H9 (cell line): ENCODE data around the gene DCAF7. TPM values are rescaled to one million over a fixed set of nuclear protein-coding genes. Genes with fewer than 3 reads are reported as not detected.

Experiments
- DNase-seq: peaks from one replicate; pipeline ENCODE4 v3.0.0-alpha.2; 2017
- H2AFZ ChIP-seq: one replicate; pipeline ENCODE4 v1.6.1; 2013; ENCODE audit warnings: mild to moderate bottlenecking, low read length, control low read depth, moderate library complexity
- H2AK5ac ChIP-seq: 2 replicates; pipeline ENCODE4 v1.6.1; 2013; ENCODE audit warnings: low read length, control low read depth, mixed read lengths; ENCODE audit not compliant: insufficient read length
- H2BK120ac ChIP-seq: one replicate; pipeline ENCODE4 v1.6.1; 2013; ENCODE audit warnings: low read depth, mild to moderate bottlenecking, low read length, control low read depth, inconsistent platforms; ENCODE audit not compliant: poor library complexity, severe bottlenecking
- H2BK12ac ChIP-seq: 2 replicates; pipeline ENCODE4 v1.6.1; 2013; ENCODE audit warnings: low read length, control low read depth, mixed read lengths, low read depth; ENCODE audit not compliant: insufficient read length
- H2BK15ac ChIP-seq: 2 replicates; pipeline ENCODE4 v1.6.1; 2013; ENCODE audit warnings: low read depth, low read length, control low read depth
- H2BK20ac ChIP-seq: one replicate; pipeline ENCODE4 v1.6.1; 2013; ENCODE audit warnings: low read depth, mild to moderate bottlenecking, low read length, control low read depth, inconsistent platforms; ENCODE audit not compliant: poor library complexity, severe bottlenecking
- H2BK5ac ChIP-seq: 2 replicates; pipeline ENCODE4 v1.6.1; 2013; ENCODE audit warnings: low read length, control low read depth, mixed read lengths; ENCODE audit not compliant: insufficient read length
- H3K14ac ChIP-seq: 2 replicates; pipeline ENCODE4 v1.6.1; 2013; ENCODE audit warnings: low read length, control low read depth; ENCODE audit not compliant: insufficient read depth
- H3K18ac ChIP-seq: 2 replicates; pipeline ENCODE4 v1.6.1; 2013; ENCODE audit warnings: low read depth, mild to moderate bottlenecking, mixed read lengths, low read length, control low read depth; ENCODE audit not compliant: insufficient read length
- H3K23ac ChIP-seq: 2 replicates; pipeline ENCODE4 v1.6.1; 2013; ENCODE audit warnings: low read length, control low read depth, mixed read lengths, low read depth; ENCODE audit not compliant: insufficient read length
- H3K23me2 ChIP-seq: 2 replicates; pipeline ENCODE4 v1.6.1; 2013; ENCODE audit warnings: low read depth, mild to moderate bottlenecking, mixed read lengths, low read length, control low read depth; ENCODE audit not compliant: insufficient read length, poor library complexity, severe bottlenecking
- H3K27ac ChIP-seq: 2 replicates; pipeline ENCODE4 v1.5.1; 2013; ENCODE audit warnings: low read length, control low read depth, mixed read lengths, low read depth; ENCODE audit not compliant: insufficient read length
- H3K27me3 ChIP-seq: 2 replicates; pipeline ENCODE4 v1.6.1; 2013; ENCODE audit warnings: low read length, control low read depth, inconsistent platforms; ENCODE audit not compliant: insufficient read depth
- H3K4ac ChIP-seq: 2 replicates; pipeline ENCODE4 v1.6.1; 2013; ENCODE audit warnings: low read depth, mild to moderate bottlenecking, control low read depth, inconsistent platforms, low read length, moderate library complexity
- H3K4me1 ChIP-seq: 2 replicates; pipeline ENCODE4 v1.6.1; 2013; ENCODE audit warnings: low read length, control low read depth, inconsistent platforms; ENCODE audit not compliant: insufficient read depth
- H3K4me2 ChIP-seq: 2 replicates; pipeline ENCODE4 v1.6.1; 2013; ENCODE audit warnings: low read length, control low read depth, mixed read lengths; ENCODE audit not compliant: insufficient read length, insufficient read depth
- H3K56ac ChIP-seq: 2 replicates; pipeline ENCODE4 v1.6.1; 2013; ENCODE audit warnings: low read depth, mild to moderate bottlenecking, mixed read lengths, low read length, control low read depth; ENCODE audit not compliant: insufficient read length
- H3K79me1 ChIP-seq: 2 replicates; pipeline ENCODE4 v1.6.1; 2013; ENCODE audit warnings: low read depth, mild to moderate bottlenecking, moderate library complexity, low read length, control low read depth, inconsistent platforms; ENCODE audit not compliant: insufficient read depth, poor library complexity, severe bottlenecking
- H3K79me2 ChIP-seq: 2 replicates; pipeline ENCODE4 v1.6.1; 2013; ENCODE audit warnings: low read length, control low read depth, inconsistent platforms; ENCODE audit not compliant: insufficient read depth
- H3K9ac ChIP-seq: 2 replicates; pipeline ENCODE4 v1.6.1; 2013; ENCODE audit warnings: low read length, control low read depth, mixed read lengths; ENCODE audit not compliant: insufficient read length; ENCODE audit errors: extremely low read depth
- H3K9me3 ChIP-seq: one replicate; pipeline ENCODE4 v1.6.1; 2013; ENCODE audit warnings: low read depth, low read length, inconsistent platforms; ENCODE audit not compliant: control insufficient read depth
- H3T11ph ChIP-seq: one replicate; pipeline ENCODE4 v1.6.1; 2013; ENCODE audit warnings: mild to moderate bottlenecking, low read length, control low read depth, inconsistent platforms
- H4K20me1 ChIP-seq: one replicate; pipeline ENCODE4 v1.6.1; 2013; ENCODE audit not compliant: control insufficient read depth, insufficient read length, insufficient read depth
- H4K5ac ChIP-seq: 2 replicates; pipeline ENCODE4 v1.6.1; 2013; ENCODE audit warnings: low read depth, mild to moderate bottlenecking, mixed read lengths, low read length, control low read depth; ENCODE audit not compliant: insufficient read length
- H4K8ac ChIP-seq: replicated peaks from 2 replicates; pipeline ENCODE4 v1.6.1; 2013; ENCODE audit warnings: low read length, control low read depth, mixed read lengths, low read depth; ENCODE audit not compliant: insufficient read length
- H4K91ac ChIP-seq: 2 replicates; pipeline ENCODE4 v1.6.1; 2013; ENCODE audit warnings: low read depth, mild to moderate bottlenecking, moderate library complexity, mixed read lengths, low read length, control low read depth; ENCODE audit not compliant: insufficient read length
- H3K27ac Mint-ChIP-seq, 3 experiments: 2 replicates in 2 of 3; 3 replicates in 1 of 3; pipeline ENCODE4 v1.8.0; 2020 to 2021; ENCODE audit warnings: mixed read lengths in 3 of 3, mild to moderate bottlenecking in 1 of 3, moderate library complexity in 1 of 3
- H3K27me3 Mint-ChIP-seq: 2 replicates; pipeline ENCODE4 v1.8.0; 2021; ENCODE audit warnings: low read depth, mild to moderate bottlenecking, moderate library complexity, mixed read lengths
- H3K36me3 Mint-ChIP-seq, 3 experiments: 2 replicates in 2 of 3; 3 replicates in 1 of 3; pipeline ENCODE4 v1.8.0; 2020 to 2021; ENCODE audit warnings: low read depth in 3 of 3, mixed read lengths in 3 of 3; ENCODE audit not compliant: insufficient read depth in 1 of 3
- H3K4me1 Mint-ChIP-seq, 2 experiments: 2 replicates each; pipeline ENCODE4 v1.8.0; 2020; ENCODE audit warnings: mixed read lengths in 2 of 2
- H3K4me3 Mint-ChIP-seq, 2 experiments: 2 replicates in 1 of 2; 3 replicates in 1 of 2; pipeline ENCODE4 v1.8.0; 2020 to 2021; ENCODE audit warnings: mild to moderate bottlenecking in 2 of 2, mixed read lengths in 2 of 2, moderate library complexity in 1 of 2
- H3K9me3 Mint-ChIP-seq, 2 experiments: 2 replicates in 1 of 2; 3 replicates in 1 of 2; pipeline ENCODE4 v1.8.0; 2020; ENCODE audit warnings: mild to moderate bottlenecking in 2 of 2, mixed read lengths in 2 of 2, moderate library complexity in 1 of 2
- CTCF ChIP-seq: fragments of 200-600 bp; sonication (generic); conservative IDR thresholded peaks from 3 replicates; pipeline ENCODE4 v1.8.0; 2021; ENCODE audit warnings: antibody characterized with exemption, mild to moderate bottlenecking
- WGBS: extraction: QIAGEN DNeasy Blood & Tissue Kit; methylation state at CpG from one replicate; pipeline ENCODE4 v1.1.7; 2013; ENCODE audit warnings: missing lambda C conversion rate, low lambda C conversion rate, mixed read lengths; ENCODE audit not compliant: insufficient read length; ENCODE audit errors: extremely low coverage; 5-methylcytosine and 5-hydroxymethylcytosine counted together
- total RNA-seq: library from RNA; stranded (reverse); gene quantifications from 2 replicates; pipeline ENCODE4 v1.2.1, GENCODE V29; 2021

DCAF7 gene
- total RNA-seq, 1 experiment from 2014 or later, result 86.2 TPM

GRCh38 chr17:63596856-63597586 is 46.7 kb downstream of the DCAF7 start:
- Histone ChIP-seq H2BK15ac (no peak overlapping the region), H2BK12ac (no peak overlapping the region), H4K5ac (no peak overlapping the region), H3K79me1 (no peaks in the 10 kb centered on the region), H3K14ac (no peak overlapping the region), H3K4me1 (no peaks in the 10 kb centered on the region), H2BK120ac (no peak overlapping the region), H3K56ac (no peak overlapping the region), H4K91ac (no peak overlapping the region), H3K9ac (no peak overlapping the region), H3K27me3 (no peaks in the 10 kb centered on the region), H3K23me2 (no peaks in the 10 kb centered on the region), H4K20me1 (no peaks in the 10 kb centered on the region), H3K4ac (no peak overlapping the region), H2BK5ac (no peak overlapping the region), H3K4me2 (no peak overlapping the region), H2AFZ (no peak overlapping the region), H3K18ac (no peak overlapping the region), H2AK5ac (no peak overlapping the region), H3K23ac (no peak overlapping the region), H3K27ac (no peak overlapping the region), H3K9me3 (no peaks in the 10 kb centered on the region), H2BK20ac (no peak overlapping the region), H4K8ac (no peak overlapping the region), H3T11ph (no peak overlapping the region), H3K79me2 (no peaks in the 10 kb centered on the region)
- Mint-ChIP-seq H3K9me3 (no peaks in the 10 kb centered on the region), H3K36me3 (peaks cover 0 to 4% (median 0%) of the 10 kb centered on the region in 3 experiments; a peak in 1 of 7 replicates), H3K27me3 (no peaks in the 10 kb centered on the region), H3K27ac (no peak overlapping the region), H3K4me3 (no peak overlapping the region), H3K4me1 (peaks cover 9 to 16% of the 10 kb centered on the region in 2 experiments)
- no peak for DNase-seq
- no peak for TF ChIP-seq CTCF
- no CpG with 5 or more reads among the region's 6 CpGs for WGBS
